Stimulated activated CD4-positive, alpha-beta T cell treated with anti-CD3 and anti-CD28 coated beads, Interleukin-4, amount 100 ng/mL, for 24 hours (primary cell): Measurements from ENCODE around the gene SLC39A9.
"Not testable (repeated sequence)": the region's sequence is repeated elsewhere in the genome, so short reads cannot be mapped to it uniquely, and the experiment has no call there.

ENCODE experiments used
- DNase-seq: peaks from one replicate; pipeline ENCODE4 v3.0.0-alpha.2; 2020

The SLC39A9 gene

DNA sequence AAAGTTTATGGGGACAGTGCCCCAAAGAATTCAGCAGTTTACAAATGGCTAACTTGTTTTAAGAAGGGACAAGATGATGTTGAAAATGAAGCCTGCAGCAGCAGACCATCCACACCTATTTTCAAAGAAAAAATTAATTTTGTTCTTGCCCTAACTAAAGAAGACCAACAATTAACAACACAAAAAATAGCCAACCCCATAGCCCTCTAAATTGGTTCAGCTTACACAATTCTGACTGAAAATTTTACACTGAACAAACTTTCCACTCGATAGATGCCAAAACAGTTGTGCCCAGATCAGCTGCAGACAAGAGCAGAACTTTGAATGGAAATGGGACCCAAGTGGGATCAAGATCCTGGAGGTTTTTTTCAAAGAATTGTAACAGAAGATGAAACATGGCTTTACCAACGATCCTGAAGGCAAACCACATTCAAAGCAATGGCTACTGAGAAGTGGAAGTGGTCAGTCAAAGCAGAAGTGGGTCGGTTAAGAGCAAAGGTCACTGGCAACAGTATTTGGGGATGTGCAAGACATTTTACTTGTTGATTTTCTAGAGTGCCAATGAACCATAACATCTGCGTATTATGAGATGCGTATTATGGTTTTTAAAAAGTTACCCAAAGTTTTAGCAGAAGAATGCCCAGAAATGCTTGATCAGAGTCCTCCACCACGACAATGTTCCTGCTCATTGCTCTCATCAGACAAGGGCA, 30.0 kb downstream of the SLC39A9 start:
- DNase-seq = no peak

DNA sequence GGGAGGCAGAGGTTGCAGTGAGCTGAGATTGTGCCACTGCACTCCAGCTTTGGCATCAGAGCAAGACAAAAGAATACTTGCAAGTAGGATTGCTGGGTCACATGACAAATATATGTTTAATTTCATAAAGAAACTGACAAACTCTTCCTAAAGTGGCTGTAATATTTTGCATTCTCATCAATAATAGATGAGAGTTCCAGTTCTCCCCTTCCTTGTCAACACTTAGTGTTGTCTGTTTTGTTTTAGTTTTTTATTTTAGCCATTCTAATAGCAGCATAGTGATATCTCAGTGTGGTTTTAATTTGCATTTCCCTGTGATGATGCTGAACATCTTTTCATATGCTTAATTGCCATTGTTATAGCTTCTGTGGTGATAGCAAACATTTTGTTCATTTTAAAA, 31.2 kb downstream of the SLC39A9 start:
- no peak for DNase-seq

DNA sequence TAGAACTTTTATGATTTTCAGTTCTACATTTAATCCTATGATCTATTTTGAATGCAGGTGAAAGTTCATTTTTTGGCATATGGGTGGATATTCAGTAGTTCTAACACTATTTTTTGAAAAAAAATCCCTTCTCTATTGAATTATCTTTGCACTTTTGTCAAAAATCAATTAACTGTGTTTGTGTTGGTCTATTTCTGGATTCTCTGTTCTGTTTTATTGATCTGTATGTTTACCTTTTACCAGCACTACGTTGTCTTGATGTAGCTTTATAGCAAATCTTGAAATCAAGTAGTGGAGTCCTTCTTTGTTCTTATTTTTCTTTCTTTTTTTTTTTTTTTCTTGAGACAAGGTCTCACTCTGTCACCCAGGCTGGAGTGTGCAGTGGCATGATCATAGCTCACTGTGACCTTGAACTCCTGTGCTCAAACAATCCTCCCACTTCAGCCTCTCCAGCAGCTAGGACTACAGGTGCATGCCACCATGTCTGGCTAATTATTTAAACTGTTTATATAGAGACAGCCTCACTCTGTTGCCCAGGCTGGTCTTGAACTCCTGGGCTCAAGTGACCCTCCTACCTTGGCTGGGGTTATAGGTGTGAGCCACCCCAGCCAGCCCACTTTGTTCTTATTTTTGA, 31.9 kb downstream of the SLC39A9 start:
- no peak for DNase-seq

DNA sequence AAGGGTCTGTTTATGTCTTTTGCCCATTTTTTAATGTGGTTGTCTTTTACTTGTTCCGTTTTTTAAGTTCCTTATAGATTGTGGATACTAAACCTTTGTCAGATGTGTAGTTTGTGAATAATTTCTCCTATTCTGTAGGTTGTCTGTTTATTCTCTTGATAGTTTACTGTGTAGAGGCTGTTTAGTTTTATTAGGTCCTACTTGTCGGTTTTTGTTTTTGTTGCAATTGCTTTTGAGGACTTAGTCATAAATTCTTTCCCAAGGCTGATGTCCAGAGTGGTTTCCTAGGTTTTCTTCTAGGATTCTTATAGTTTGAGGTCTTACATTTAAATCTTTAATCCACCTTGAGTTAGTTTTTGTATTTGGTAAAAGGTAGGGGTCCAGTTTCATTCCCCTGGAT, 33.9 kb downstream of the SLC39A9 start:
- DNase-seq = no peak

DNA sequence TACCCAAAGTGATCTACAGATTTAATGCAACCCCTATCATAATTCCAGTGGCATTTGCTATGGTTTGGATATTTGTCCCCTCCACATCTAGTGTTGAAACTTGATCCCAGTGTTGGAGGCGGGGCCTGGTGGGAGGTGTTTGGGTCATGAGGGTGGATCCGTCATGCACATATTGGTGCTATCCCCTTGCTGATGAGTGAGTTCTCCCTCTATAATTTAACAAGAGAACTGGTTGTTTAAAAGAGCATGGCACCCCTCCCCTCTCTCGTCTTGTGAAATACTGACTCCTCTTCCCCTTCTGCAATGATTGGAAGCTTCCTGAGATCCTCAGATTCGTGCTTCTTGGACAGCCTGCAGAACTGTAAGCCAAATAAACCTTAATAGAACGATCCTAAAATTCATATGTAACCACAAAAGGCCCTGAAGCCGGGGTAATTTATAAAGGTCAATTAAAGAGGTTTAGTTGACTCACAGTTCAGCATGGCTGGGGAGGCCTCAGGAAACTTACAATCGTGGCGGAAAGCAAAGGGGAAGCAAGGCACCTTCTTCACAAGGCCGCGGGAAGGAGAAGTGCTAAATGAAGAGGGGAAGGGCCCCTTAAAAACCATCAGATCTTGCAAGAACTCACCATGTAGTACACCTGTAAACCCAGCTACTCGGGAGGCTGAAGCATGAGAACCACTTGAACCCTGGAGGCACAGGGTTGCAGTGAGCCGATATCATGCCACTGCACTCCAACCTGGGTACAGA, 41.2 kb downstream of the SLC39A9 start:
- no peak for DNase-seq

DNA sequence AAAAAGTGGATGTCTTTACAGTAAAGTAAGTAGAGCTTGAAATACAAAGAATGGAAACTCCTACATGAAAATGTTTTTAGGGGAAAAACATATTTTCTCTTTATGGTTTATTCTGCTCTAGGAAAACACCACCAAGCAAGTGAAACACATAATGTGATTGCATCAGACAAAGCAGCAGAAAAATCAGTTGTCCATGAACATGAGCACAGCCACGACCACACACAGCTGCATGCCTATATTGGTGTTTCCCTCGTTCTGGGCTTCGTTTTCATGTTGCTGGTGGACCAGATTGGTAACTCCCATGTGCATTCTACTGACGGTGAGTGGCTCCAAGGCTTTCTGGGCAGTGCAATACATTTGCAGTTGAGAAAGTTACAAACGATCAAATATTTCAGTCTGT, 43.5 kb downstream of the SLC39A9 start:
- no peak for DNase-seq

DNA sequence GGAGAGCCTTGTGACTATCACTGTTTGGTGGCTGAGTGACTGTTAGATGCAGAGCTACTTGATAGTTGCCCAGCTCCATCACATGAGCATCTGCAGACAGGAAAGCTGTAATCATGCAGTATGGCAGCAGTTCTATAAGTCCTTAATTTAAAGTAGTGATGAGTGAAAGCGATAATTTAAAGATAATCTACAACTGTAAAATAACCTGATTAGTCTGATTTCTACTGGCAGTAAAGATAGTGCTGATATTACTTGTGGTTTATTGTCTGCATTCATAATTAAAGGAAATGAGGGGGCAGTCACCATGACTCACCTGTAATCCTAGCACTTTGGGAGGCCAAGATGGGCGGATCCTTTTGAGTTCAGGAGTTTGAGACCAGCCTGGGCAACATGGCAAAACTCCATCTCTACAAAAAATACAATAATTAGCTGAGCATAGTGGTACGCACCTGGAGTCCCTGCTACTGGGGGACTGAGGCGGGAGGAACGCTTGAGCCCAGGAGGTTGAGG, 44.9 kb downstream of the SLC39A9 start:
- no peak for DNase-seq

DNA sequence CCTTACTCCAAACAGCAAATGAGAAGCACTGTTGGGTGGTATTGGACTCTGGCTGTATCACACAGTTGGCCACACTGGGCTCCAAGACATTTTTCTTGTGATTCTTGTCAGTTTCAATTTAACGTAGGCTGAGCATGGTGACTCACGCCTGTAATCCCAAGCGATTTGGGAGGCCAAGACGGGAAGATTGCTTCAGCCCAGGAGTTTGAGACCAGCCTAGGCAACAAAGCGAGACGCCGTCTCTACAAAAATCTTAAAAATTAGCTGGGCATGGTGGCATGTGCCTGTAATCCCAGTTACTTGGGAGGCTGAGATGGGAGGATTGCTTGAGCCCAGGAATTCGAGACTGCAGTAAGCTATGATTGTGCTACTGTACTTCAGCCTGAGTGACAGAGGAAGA, 50.7 kb downstream of the SLC39A9 start:
- no peak for DNase-seq

DNA sequence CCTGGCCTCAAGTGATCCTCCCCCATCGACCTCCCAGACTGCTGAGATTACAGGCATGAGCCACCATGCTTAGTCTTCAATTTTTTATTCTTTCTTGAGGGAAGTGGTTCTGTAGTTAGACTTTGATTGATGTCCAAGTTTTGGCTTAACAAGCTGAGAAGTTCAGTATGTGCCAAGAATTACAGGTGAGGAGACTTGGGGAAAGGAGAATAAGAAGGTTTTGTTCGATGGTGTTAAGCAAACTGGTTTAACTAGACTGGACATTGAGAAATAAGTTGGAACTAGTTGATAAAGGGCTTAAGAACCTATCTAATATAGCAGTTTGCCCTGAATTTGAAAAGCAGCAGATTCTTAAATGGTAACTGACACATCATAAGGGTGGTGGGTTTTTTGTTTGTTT, 53.4 kb downstream of the SLC39A9 start:
- DNase-seq = no peak

DNA sequence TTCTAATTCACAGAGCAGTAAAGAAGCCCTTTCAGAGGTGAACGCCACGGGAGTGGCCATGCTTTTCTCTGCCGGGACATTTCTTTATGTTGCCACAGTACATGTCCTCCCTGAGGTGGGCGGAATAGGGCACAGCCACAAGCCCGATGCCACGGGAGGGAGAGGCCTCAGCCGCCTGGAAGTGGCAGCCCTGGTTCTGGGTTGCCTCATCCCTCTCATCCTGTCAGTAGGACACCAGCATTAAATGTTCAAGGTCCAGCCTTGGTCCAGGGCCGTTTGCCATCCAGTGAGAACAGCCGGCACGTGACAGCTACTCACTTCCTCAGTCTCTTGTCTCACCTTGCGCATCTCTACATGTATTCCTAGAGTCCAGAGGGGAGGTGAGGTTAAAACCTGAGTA, 59.9 kb downstream of the SLC39A9 start:
- no peak for DNase-seq

DNA sequence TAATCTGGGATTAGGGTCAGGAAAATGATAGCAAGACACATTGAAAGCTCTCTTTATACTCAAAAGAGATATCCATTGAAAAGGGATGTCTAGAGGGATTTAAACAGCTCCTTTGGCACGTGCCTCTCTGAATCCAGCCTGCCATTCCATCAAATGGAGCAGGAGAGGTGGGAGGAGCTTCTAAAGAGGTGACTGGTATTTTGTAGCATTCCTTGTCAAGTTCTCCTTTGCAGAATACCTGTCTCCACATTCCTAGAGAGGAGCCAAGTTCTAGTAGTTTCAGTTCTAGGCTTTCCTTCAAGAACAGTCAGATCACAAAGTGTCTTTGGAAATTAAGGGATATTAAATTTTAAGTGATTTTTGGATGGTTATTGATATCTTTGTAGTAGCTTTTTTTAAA, 60.6 kb downstream of the SLC39A9 start:
- DNase-seq = no peak

DNA sequence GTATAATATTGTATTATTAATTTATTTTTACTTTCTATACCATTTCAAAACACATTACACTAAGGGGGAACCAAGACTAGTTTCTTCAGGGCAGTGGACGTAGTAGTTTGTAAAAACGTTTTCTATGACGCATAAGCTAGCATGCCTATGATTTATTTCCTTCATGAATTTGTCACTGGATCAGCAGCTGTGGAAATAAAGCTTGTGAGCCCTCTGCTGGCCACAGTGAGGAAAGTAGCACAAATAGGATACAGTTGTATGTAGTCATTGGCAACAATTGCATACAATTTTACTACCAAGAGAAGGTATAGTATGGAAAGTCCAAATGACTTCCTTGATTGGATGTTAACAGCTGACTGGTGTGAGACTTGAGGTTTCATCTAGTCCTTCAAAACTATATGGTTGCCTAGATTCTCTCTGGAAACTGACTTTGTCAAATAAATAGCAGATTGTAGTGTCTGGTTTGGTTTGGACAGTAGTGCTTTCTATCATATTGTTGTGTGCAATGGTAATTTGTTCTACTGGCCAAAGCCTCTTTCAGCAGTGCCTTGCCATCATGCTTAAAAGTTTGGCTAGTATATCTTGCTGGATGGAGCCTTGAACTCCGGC, 61.7 kb downstream of the SLC39A9 start:
- DNase-seq = peak; percentile 62

DNA sequence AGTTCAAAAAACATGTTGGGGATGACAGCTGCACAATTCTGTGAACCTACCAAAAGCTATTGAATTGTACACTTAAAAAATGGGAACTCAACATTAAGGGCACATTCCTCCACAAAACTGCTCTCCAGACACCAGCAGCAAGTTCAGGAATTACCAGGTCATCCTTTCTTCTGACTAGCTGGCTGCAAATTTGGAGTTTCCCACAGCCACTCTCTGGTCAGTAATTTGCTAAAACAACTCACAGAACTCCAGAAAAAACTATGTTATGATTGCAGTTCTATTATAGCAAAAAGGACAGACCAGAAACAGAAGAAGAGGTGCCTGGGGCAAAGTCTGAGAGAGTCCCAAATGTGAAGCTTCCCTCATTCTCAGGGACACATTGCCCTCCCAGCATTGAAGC, 65.9 kb downstream of the SLC39A9 start:
- DNase-seq = no peak

DNA sequence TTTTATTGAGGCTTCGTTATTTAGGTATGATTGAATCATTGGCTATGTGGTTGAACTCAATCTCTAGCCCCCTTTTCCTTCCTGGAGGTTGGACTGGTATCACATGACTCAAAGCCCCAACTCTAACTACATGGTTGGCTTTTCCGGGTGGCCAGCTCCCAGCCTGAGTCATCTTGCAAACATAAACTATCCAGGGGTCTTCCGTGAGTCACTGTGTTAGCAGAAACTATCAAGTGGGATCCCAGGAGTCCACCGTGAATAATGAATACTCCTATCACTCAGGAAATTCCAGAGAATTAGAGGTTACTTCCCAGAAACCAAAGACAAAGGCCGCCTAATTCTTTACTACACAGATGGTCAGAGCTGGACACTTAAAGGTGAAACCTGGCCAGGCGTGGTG, 66.3 kb downstream of the SLC39A9 start:
- no peak for DNase-seq

DNA sequence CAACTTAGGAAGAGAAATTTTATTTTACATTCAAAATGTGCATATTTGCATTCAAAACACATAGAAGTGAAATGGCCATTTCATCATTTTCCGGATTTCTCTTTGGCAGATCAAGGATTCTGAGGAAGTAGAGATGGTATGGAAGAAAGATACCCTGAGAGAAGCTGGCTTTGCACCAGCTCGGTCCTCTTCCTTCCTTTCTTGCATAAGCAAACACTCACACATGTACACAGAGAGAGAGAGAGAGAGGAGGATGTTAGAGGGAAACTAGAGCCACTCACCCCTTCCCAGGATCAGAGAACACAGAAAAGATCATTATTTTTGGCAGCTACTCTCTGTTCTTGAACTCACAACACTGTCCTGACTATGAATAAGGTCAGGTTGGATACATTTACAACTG, 70.5 kb downstream of the SLC39A9 start:
- DNase-seq = no peak

DNA sequence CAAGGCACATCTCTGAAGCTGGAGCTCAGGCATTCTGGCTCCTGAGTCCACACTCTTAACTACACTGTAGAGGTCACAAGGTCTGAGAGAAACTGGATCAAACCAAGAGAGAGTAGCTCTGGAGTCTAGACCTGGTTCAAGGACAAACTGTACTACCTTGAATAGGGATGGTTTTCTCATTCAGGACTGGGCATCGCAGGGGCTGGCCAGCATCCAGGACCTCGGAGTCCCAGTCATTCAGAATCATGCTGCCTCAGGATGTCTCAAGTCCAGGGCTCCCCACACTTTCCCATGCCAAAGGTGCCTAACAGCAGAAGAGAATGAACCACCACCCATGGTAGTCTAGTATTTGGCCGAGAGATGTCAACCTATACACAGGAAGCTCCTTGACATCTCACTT, 72.9 kb downstream of the SLC39A9 start:
- no peak for DNase-seq

DNA sequence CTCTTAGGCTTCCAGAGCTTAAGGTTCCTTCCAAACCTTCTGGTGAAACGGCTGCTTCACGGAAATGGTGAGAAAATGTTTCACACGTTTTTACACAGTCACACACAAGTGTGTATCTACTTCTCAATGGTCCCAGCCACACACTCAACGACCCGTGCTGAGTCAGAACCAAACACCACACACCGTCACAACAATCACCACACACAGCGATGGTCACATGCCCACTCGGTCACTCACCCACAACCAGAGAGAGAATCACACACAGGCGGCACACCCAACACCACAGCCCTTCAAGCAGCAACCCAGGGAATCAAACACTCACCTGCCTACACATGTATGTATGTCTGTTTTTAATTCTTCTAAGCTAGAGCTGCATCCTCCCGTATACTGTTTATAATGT, 73.4 kb downstream of the SLC39A9 start:
- no peak for DNase-seq

DNA sequence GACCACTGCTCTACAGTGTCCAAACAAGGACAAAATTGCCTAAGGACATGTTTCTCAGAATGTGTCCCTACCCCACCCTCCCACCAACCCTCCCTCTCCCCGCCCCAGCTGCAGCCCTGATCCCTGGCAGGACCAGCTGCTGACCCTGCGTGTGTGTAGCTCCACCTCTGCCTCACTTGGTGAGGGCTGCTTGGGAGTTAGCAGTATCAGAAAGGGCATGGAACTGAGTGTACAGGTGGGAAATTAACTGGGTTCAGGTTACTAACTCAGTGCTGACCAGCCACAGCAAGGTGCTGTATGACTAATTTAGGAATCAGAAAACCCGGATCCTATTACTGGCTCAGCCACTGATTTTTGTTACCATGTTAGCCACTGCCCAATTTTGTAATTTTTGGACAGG, 74.8 kb downstream of the SLC39A9 start:
- no peak for DNase-seq

DNA sequence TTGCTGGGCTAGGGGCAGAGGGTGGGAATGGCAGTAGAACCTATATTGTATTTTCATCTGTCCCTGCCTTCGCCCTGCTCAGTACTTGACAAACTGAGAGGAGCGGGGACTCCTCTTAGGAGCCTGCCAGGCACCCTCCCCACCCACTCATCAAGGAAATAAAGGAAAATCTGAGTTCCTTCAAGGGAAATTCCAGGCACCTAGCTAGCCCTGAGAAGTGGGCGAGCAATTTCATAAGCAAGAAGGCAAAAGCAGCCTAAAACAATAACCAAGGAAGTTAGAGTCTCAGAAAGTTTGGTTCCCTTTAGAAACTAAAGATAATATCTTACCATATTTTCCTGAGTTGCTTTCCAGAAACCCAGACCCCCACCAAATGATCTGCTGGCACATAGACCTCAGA, 75.5 kb downstream of the SLC39A9 start:
- no peak for DNase-seq

DNA sequence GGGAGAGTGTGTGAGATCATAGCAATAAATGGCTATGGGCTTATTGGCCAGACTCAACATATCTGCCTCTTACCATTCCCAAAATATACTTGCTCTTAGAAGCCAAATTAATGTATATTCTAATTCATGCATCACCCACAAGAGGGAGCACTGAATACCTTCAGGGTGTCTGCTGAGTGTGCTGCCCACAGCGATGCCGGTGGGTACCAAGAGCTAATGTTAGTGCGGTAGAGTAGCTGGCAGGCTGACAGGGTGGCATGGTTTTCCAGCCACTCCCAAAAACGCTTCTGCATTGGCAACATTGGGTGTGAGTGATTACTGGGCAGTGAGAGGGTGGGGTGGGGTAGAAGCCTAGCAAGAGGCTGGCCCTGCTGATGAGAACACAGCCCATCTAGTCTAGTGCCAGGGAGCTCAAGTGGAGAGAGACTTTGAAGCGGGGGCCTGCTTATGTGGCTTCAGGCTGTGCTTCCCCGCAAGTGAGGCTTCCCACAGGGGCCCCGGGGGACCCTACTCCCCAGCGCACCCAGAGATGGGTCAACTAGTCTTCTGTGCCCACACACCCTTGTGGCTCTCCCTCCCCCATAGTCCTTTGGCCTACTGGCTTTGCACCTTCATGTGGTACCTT, 76.8 kb downstream of the SLC39A9 start:
- no peak for DNase-seq

DNA sequence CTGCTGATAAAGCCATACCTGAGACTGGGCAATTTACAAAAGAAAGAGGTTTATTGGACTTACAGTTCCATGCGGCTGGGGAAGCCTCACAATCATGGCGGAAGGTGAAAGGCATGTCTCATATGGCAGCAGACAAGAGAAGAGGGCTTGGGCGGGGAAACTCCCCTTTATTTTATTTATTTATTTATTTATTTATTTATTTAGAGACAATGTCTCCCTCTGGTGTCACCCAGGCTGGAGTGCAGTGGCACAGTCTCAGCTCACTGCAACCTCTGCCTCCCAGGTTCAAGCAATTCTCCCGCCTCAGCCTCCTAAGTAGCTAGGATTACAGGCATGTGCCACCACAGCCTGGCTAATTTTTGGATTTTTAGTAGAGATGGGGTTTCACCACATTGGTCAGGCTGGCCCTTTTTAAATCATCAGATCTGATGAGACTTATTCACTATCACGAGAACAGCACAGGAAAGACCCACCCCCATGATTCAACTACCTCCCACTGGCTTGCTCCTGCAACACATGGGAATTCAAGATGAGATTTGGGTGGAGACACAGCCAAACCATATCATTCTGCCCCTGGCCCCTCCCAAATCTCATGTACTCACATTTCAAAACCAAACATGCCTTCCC, 78.4 kb downstream of the SLC39A9 start:
- not testable (repeated sequence) for DNase-seq

DNA sequence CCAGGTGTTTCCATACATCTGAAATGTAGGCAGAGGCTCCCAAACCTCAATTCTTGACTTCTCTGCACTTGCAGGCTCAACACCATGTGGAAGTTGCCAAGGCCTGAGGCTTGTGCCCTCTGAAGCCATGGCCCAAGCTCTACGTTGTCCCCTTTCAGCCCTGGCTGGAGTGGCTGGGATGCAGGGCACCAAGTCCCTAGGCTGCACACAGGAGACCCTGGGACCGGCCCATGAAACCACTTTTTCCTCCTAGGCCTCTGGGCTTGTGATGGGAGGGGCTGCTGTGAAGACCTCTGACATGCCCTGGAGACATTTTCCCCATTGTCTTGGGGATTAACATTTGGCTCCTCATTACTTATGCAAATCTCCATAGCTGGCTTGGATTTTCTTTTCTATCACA, 79.6 kb downstream of the SLC39A9 start:
- not testable (repeated sequence) for DNase-seq

DNA sequence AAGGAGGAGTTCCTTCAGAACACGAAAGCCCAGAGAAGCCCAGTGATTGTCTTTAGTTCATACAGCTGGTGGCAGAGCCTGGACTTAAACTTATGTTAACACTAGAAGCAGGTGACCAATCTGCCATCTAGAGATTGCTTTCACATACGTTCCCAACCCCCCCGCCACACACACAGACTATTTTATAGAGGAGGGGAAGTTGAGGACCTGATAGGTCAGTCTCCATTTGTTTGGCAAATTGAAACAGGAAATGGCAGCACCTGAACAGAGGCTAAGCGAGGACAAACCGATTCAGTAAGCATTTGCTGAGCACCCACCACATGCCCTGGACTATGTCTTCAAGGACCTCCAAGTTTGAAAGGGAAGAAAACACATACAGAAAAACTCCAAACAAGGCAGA, 81.2 kb downstream of the SLC39A9 start:
- DNase-seq = no peak
